ENCODE results near the gene NR3C1.

NR3C1 gene

DNA sequence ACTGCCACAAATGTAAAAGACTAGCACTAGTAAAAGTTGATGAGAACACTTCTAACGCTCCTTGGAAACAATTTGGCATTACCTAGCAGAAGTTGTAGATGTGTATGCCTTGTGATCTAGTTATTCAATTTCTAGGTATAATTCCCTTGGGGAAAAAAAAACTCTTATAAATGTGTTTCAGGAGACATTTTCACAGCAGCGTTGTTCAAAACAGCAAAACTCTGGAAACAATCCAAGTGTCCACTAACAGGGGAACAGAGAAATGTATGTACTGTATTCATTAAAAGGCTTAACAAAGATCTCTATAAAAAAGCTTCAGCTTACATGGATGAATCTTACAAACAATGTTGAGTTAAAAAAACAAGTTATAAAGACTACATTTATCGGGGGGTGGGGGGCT lies 30.4 kb downstream of the NR3C1 start:
- TF ChIP-seq EZH2phosphoT487 (IDR thresholded peaks at IDR 0.05; ENCODE audit: borderline replicate concordance): no peak
- TF ChIP-seq, protein P1, sequence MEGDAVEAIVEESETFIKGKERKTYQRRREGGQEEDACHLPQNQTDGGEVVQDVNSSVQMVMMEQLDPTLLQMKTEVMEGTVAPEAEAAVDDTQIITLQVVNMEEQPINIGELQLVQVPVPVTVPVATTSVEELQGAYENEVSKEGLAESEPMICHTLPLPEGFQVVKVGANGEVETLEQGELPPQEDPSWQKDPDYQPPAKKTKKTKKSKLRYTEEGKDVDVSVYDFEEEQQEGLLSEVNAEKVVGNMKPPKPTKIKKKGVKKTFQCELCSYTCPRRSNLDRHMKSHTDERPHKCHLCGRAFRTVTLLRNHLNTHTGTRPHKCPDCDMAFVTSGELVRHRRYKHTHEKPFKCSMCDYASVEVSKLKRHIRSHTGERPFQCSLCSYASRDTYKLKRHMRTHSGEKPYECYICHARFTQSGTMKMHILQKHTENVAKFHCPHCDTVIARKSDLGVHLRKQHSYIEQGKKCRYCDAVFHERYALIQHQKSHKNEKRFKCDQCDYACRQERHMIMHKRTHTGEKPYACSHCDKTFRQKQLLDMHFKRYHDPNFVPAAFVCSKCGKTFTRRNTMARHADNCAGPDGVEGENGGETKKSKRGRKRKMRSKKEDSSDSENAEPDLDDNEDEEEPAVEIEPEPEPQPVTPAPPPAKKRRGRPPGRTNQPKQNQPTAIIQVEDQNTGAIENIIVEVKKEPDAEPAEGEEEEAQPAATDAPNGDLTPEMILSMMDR (conservative IDR thresholded peaks at IDR 0.05; ENCODE audit: low read length): no peak
- Histone ChIP-seq H3K9ac (ENCODE audit: low read depth, low read length, poor library complexity, severe bottlenecking) (no peak overlapping the region), H3K4me3 (ENCODE audit: low read length, poor library complexity, severe bottlenecking) (no peak overlapping the region), H3K27me3 (ENCODE audit: insufficient read depth, low read length, poor library complexity, severe bottlenecking) (no peaks in the 10 kb centered on the region), H3K4me1 (ENCODE audit: insufficient read depth, low read length, poor library complexity, severe bottlenecking) (peaks cover 8% of the 10 kb centered on the region), H3K79me2 (ENCODE audit: insufficient read depth, low read length) (peaks cover 82% of the 10 kb centered on the region), H3K4me2 (ENCODE audit: low read depth, low read length, poor library complexity, severe bottlenecking) (no peak overlapping the region), H3K9me3 (ENCODE audit: insufficient read depth, low read depth, low read length) (no peaks in the 10 kb centered on the region), H3K36me3 (ENCODE audit: insufficient read depth, low read length) (peaks cover 9% of the 10 kb centered on the region; the same call in 1 of the 2 replicates), H2AFZ (ENCODE audit: low read length) (no peak overlapping the region), H3F3A (ENCODE audit: low read depth) (no peaks in the 10 kb centered on the region), H4K20me1 (ENCODE audit: insufficient read depth, low read length, poor library complexity, severe bottlenecking) (peaks cover 4% of the 10 kb centered on the region), H3K9me2 (replicated peaks; ENCODE audit: low read depth, low read length) (no peaks in the 10 kb centered on the region)

DNA sequence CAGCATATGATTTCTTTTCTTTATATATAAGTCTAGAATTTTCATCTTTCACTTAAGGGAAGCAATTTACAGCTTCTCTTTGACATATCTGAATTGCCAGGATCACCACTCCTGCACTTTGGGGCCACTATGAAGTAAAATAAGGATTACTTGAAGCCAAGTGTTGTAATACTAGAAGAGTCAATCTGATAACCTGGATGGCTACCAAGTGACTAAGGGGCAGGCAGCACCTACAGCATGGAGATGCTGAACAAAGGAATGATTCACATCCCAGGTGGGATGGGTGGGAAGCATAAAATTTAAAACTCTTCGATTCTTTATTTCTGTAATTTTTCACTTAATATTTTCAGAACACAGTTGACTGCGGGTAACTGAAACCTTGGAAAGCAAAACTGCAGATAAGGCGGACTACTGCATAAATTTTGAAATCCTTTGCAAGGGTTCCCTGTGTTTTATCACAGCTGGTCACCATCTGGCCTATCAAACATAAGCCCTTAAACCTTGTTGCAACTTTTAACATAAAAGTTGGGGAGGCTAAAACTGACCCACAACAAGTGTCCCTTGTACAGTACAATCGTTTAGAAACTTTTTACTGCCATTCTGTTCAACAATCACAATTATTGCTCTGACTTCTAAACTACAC lies 31.2 kb downstream of the NR3C1 start:
- Histone ChIP-seq H3K9me2 (replicated peaks; ENCODE audit: low read depth, low read length) (no peaks in the 10 kb centered on the region), H3F3A (ENCODE audit: low read depth) (no peaks in the 10 kb centered on the region), H3K4me3 (ENCODE audit: low read length, poor library complexity, severe bottlenecking) (no peak overlapping the region), H3K4me1 (ENCODE audit: insufficient read depth, low read length, poor library complexity, severe bottlenecking) (peaks cover 4% of the 10 kb centered on the region), H3K9me3 (ENCODE audit: insufficient read depth, low read depth, low read length) (no peaks in the 10 kb centered on the region), H3K36me3 (ENCODE audit: insufficient read depth, low read length) (peaks cover 9% of the 10 kb centered on the region; the same call in 1 of the 2 replicates), H3K9ac (ENCODE audit: low read depth, low read length, poor library complexity, severe bottlenecking) (no peak overlapping the region), H3K4me2 (ENCODE audit: low read depth, low read length, poor library complexity, severe bottlenecking) (no peak overlapping the region), H3K27me3 (ENCODE audit: insufficient read depth, low read length, poor library complexity, severe bottlenecking) (no peaks in the 10 kb centered on the region), H2AFZ (ENCODE audit: low read length) (no peak overlapping the region), H4K20me1 (ENCODE audit: insufficient read depth, low read length, poor library complexity, severe bottlenecking) (peaks cover 4% of the 10 kb centered on the region), H3K79me2 (ENCODE audit: insufficient read depth, low read length) (peaks cover 81% of the 10 kb centered on the region)
- TF ChIP-seq, protein P1 (conservative IDR thresholded peaks at IDR 0.05; ENCODE audit: low read length): no peak
- no peak for TF ChIP-seq EZH2phosphoT487 (IDR thresholded peaks at IDR 0.05; ENCODE audit: borderline replicate concordance)

DNA sequence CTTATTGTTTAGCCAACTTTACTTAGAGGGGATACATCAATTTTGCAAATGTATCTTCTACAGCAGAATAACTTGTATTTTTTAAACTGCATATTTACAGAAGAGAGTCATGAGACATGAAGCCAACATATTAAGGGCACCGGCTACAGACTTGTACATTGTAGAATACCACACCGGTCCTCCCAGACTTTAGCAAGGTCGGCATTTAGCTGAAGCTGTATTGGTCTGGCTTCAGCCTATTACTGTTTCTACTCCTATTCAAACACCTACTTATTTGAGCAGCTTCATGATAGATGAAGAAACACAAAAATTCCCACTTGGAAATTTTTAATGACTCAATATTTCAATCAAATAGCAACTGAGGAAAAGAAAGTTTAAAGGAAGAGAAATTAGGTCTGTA lies 33.0 kb downstream of the NR3C1 start:
- no peaks in the 10 kb centered on the region for H3K27me3 ChIP-seq (ENCODE audit: insufficient read depth, low read length, poor library complexity, severe bottlenecking)
- no peak overlapping the region for H3K9ac ChIP-seq (ENCODE audit: low read depth, low read length, poor library complexity, severe bottlenecking)
- no peak overlapping the region for H3K4me3 ChIP-seq (ENCODE audit: low read length, poor library complexity, severe bottlenecking)
- H3K36me3 ChIP-seq (ENCODE audit: insufficient read depth, low read length): peaks cover 9% of the 10 kb centered on the region; the same call in 1 of the 2 replicates
- no peak overlapping the region for H2AFZ ChIP-seq (ENCODE audit: low read length)
- no peaks in the 10 kb centered on the region for H3F3A ChIP-seq (ENCODE audit: low read depth)
- no peaks in the 10 kb centered on the region for H3K4me1 ChIP-seq (ENCODE audit: insufficient read depth, low read length, poor library complexity, severe bottlenecking)
- no peak overlapping the region for H3K4me2 ChIP-seq (ENCODE audit: low read depth, low read length, poor library complexity, severe bottlenecking)
- H4K20me1 ChIP-seq (ENCODE audit: insufficient read depth, low read length, poor library complexity, severe bottlenecking): peaks cover 4% of the 10 kb centered on the region
- no peaks in the 10 kb centered on the region for H3K9me2 ChIP-seq (replicated peaks; ENCODE audit: low read depth, low read length)
- peaks cover 73% of the 10 kb centered on the region for H3K79me2 ChIP-seq (ENCODE audit: insufficient read depth, low read length)
- no peaks in the 10 kb centered on the region for H3K9me3 ChIP-seq (ENCODE audit: insufficient read depth, low read depth, low read length)
- no peak for TF ChIP-seq EZH2phosphoT487 (IDR thresholded peaks at IDR 0.05; ENCODE audit: borderline replicate concordance)
- TF ChIP-seq, protein P1 (conservative IDR thresholded peaks at IDR 0.05; ENCODE audit: low read length): no peak

Measured in Loucy (cell line).